ENCODE data around the gene SSBP4.
"Not testable (repeated sequence)": the region's sequence is repeated elsewhere in the genome, so short reads cannot be mapped to it uniquely, and the experiment has no call there.

Gene SSBP4

DNA sequence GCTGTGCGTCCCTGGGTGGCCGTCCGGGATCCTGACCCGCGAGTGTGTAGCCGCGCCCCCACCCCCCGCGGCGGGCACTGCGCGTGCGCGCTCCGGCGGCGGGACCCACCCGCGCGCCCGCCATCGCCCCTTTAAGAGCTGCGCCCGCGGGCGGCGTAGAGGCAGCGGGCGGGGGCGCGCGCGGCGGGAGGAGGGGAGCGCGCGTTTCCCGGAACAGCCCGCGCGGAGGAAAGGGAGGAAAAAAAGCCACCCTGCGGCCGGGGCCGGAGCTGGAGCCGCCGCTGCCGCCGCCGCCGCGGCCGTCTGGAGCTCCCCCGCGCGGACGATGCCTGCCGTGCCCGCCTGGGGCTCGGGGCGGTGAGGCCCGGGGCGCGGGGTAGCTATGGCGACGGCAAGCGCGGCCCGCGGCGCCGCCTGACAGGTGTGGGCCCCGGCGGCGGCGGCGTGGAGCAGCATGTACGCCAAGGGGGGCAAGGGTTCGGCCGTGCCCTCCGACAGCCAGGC lies at the start of gene SSBP4:
SSBP4 (plus strand) TSS at position 204 of the 504 bp plus-strand sequence; CDS start at position 455, 251 bp downstream.
- peak; percentile 83 for DNase-seq

- no peak for DNase-seq
Measured at GRCh38 chr19:18373407-18373891, 45.7 kb upstream of the SSBP4 start.

DNA sequence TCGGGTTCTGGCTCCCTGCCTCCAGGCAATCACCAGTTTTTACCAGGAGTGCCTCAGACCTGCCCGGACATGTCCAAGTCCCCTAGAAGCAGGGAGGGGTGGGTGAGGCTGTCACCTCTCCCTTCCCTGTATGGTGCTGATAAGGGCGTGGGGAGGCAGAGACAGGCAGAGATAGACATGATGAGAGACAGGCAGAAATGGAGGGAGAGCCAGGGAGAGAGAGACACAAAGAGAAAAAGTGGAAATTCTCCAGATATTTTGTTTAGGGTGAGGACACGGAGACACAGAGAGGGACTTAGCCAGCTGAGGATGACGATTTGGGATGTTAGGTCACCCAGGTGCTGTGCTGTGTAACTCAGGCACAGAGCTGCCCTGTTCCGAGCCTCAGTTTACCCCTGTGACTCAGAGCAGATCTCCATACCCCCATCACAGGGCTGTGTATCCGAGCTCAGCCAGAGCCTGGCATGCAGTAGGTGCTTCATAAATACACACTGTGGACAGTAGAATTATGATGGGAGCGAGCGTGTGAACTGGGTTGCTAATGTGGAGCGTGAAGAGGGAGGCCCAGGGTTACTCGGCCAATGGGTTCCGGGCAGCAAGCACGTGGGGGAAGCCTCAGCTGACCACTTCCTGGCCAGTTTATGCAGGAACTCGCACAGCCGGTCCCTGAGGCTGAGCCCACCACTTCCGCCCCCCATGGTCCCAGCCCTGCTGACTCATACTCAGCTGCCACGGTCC lies 45.1 kb upstream of the SSBP4 start:
- DNase-seq, result peak; percentile 72

GRCh38 chr19:18377026-18377425 lies 42.2 kb upstream of the SSBP4 start:
- no peak for DNase-seq

- DNase-seq, result peak; percentile 20
Measured at GRCh38 chr19:18379803-18380747, 39.1 kb upstream of the SSBP4 start.

DNA sequence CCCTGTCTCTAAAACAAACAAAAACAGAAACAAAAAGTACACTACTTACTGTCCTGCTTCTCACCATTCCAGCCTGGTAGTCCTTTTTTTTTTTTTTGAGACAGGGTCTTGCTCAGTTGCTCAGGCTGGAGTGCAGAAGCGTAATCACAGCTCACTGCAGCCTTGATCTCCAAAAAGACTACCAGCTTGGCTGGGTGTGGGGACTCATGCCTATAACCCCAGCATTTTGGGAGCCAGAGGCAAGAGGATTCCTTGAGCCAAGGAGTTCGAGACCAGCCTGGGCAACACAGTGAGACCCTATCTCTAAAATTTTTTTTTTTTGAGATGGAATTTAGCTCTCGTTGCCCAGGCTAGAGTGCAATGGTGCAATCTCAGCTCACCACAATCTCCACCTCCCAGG lies 38.4 kb upstream of the SSBP4 start:
- DNase-seq, result no peak

DNA sequence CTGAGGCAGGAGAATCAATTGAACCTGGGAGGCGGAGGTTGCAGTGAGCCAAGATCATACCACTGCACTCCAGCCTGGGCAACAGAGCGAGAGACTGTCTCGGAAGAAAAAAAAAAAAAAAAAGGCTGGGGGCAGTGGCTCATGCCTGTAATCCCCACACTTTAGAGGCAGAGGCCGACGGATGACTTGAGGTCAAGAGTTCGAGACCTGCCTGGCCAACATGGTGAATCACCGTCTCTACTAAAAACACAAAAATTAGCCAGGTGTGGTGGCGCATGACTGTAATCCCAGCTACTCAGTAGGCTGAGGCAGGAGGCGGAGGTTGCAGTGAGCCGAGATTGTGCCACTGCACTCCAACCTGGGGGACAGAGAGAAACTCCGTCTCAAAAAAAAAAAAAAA lies 35.6 kb upstream of the SSBP4 start:
- not testable (repeated sequence) for DNase-seq

DNA sequence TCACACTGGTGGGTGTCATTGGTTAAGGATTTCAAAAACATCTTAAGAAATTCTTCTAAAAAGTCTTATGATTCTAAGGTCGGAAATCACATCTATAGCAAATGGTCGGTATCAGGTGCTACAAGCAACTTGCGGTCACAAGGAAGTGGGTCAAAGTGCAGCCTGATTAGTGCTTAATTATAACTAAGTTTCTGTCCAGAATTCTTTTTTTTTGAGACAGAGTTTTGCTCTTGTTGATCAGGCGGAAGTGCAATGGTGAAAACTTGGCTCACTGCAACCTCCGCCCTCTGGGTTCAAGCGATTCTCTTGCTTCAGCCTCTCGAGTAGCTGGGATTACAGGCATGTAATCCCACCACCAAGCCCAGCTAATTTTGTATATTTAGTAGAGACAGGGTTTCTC lies 34.4 kb upstream of the SSBP4 start:
- DNase-seq, result no peak

GRCh38 chr19:18385359-18385674 lies 33.9 kb upstream of the SSBP4 start:
- no peak for DNase-seq

DNA sequence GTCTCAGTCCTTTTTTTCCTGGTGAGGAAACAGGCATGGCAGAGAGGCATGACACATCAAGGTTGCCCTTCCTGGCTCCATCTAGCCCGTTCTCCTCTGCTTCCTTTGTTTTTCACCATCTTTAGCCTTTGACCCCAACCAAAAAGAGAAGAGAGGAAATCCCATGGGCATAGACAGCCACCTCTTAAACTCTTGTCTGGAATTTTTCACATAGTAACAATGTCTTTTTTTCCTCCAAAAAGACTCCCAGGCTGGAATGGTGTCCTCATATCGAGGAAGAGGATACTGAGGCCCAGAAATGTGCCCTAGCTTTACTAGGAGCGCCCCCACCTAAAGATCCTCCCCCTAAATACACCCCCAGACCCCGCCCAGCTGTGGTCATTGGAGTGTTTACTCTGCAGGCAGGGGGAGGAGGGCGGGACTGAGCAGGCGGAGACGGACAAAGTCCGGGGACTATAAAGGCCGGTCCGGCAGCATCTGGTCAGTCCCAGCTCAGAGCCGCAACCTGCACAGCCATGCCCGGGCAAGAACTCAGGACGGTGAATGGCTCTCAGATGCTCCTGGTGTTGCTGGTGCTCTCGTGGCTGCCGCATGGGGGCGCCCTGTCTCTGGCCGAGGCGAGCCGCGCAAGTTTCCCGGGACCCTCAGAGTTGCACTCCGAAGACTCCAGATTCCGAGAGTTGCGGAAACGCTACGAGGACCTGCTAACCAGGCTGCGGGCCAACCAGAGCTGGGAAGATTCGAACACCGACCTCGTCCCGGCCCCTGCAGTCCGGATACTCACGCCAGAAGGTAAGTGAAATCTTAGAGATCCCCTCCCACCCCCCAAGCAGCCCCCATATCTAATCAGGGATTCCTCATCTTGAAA lies 33.3 kb upstream of the SSBP4 start, which contains the start of gene GDF15:
GDF15 (plus strand) TSS at position 484 of the 868 bp plus-strand sequence; CDS start at position 516, 32 bp downstream.
- no peak for DNase-seq

GRCh38 chr19:18386543-18387271 lies 32.5 kb upstream of the SSBP4 start:
- DNase-seq, result no peak

- peak; percentile 34 for DNase-seq
Measured at GRCh38 chr19:18388100-18388959, 30.9 kb upstream of the SSBP4 start.

GRCh38 chr19:18388960-18389725 lies 30.1 kb upstream of the SSBP4 start:
- no peak for DNase-seq

DNA sequence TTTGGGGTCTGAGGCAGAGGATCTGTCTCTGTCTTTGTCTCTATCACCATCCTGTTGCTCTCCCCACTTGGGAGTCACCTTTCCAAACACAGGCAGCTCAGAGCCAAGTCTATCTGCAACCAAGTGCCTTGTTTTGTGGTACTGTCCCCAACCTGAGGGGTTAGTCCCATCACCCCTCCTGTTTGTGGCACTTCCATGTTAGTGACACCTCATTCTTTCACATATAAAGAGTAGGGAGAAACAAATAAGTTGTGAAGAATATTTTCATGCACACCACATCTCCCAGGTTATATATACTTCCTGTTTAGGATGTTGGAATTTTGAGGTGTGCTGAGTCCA lies 29.5 kb upstream of the SSBP4 start:
- DNase-seq, result no peak

GRCh38 chr19:18390065-18390907 lies 28.9 kb upstream of the SSBP4 start:
- DNase-seq, result no peak

- DNase-seq, result no peak
Measured at GRCh38 chr19:18391509-18392075, 27.6 kb upstream of the SSBP4 start.

- no peak for DNase-seq
Measured at GRCh38 chr19:18392417-18392816, 26.8 kb upstream of the SSBP4 start.

DNA sequence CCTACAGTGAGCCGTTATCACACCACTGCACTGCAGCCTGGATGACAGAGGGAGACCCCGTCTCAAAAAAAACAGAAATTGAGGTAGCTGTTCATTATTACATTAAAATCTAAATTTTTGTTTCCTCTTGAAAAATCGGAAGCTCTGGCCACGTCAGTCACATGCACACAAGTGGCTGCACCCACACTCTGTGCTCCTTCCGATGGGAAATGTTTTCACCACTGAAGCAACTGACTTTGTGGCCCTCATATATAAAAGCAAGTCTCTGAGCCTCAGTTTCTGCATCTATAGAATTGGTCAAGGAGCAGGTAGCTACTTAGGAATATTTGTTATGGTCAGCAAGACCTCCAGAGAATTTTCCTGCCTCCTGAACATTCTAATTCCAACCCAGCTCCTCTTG lies 26.3 kb upstream of the SSBP4 start:
- no peak for DNase-seq

- no peak for DNase-seq
Measured at GRCh38 chr19:18393836-18394235, 25.4 kb upstream of the SSBP4 start.

Measured in NCI-H1436 (cell line).